Measurements from ENCODE around the gene CPN2.

The CPN2 gene

DNA sequence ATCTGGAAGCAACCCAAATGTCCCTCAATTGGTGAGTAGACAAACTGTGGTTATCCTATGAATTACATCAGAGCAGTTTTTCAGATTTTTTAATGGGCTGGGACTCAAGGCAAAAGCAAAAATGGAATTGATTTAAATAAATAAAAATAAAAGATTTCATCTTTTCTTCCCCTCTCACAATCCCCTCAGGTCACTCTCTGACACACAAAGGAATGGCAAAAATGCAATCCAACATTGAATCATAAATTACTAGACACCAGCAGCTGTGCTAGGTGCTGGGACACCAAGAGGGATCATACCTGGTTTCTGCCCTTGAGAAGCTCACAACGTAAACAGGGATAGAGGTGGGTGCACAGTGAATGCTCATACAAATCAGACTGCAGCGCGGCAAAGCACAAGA is 58.8 kb downstream of the CPN2 start:
- no peak for DNase-seq

Measured in HCEC 1CT (cell line).